Right lobe of liver (tissue), 4 donors: Measurements from ENCODE around the gene PELI2.

Experiments
- POLR2A ChIP-seq: fragments of 450-650 bp; IDR thresholded peaks from one replicate; pipeline ENCODE4 v1.6.1; 2017; ENCODE audit warnings: antibody characterized with exemption, mild to moderate bottlenecking
- TF ChIP-seq, protein P1 (sequence below), 4 donors: fragments of 200-600 bp in 3 of 4; fragments of 450-650 bp in 1 of 4; IDR thresholded peaks; one replicate each; pipeline versions ENCODE4 v1.5.1 to v1.8.0; 2016 to 2022; ENCODE audit warnings: antibody characterized with exemption in 4 of 4, mild to moderate bottlenecking in 2 of 4
- donor health status: DM: no; HTN: no; CAD: no.
- donor health status: DM: no; HTN: no; CAD: no.
- donor health status: DM: no; HTN: yes; CAD: no.

DNA sequence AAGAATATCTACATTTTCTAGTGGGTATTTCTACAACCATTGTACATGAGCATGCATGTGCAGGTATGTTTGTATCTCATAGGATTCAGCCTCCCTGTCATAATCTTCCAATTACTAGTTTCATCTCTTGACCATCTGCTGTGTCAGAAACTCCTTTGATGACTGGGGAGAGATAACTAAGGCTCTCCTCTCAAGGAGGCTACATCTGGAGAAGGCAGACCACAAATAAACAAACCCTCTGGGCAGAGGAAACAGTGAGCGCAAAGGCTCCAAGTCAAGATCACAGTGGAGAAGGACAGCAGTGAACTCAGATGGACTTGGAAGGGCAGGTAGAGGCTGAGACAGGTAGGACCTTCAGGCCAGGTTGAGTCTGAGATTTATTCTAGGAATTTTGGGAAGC, 166.4 kb downstream of the PELI2 start:
- TF ChIP-seq, protein P1, sequence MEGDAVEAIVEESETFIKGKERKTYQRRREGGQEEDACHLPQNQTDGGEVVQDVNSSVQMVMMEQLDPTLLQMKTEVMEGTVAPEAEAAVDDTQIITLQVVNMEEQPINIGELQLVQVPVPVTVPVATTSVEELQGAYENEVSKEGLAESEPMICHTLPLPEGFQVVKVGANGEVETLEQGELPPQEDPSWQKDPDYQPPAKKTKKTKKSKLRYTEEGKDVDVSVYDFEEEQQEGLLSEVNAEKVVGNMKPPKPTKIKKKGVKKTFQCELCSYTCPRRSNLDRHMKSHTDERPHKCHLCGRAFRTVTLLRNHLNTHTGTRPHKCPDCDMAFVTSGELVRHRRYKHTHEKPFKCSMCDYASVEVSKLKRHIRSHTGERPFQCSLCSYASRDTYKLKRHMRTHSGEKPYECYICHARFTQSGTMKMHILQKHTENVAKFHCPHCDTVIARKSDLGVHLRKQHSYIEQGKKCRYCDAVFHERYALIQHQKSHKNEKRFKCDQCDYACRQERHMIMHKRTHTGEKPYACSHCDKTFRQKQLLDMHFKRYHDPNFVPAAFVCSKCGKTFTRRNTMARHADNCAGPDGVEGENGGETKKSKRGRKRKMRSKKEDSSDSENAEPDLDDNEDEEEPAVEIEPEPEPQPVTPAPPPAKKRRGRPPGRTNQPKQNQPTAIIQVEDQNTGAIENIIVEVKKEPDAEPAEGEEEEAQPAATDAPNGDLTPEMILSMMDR (IDR thresholded peaks at IDR 0.05), result no peak
- TF ChIP-seq POLR2A, result no peak
